NCI-H510A treated with DMSO at 0.1 percent for 48 hours (cell line): Measurements from ENCODE around the gene INPP5A.
"Not testable (repeated sequence)": the region's sequence is repeated elsewhere in the genome, so short reads cannot be mapped to it uniquely, and the experiment has no call there.

Source experiments
- DNase-seq: peaks from one replicate; lab custom pipeline; 2025; lab: John Stamatoyannopoulos, UW

Gene INPP5A

GRCh38 chr10:132788180-132788830 lies 250.7 kb downstream of the INPP5A start:
- no peak for DNase-seq

- DNase-seq = no peak
Observed at GRCh38 chr10:132788831-132789219, 251.2 kb downstream of the INPP5A start.

- DNase-seq = no peak
Observed at GRCh38 chr10:132789659-132790148, 252.1 kb downstream of the INPP5A start.

- no peak for DNase-seq
Observed at GRCh38 chr10:132790470-132790869, 252.9 kb downstream of the INPP5A start.

- DNase-seq = no peak
Observed at GRCh38 chr10:132790934-132791829, 253.6 kb downstream of the INPP5A start.

GRCh38 chr10:132792099-132792498 lies 254.5 kb downstream of the INPP5A start:
- DNase-seq = not testable (repeated sequence)

GRCh38 chr10:132792796-132793195 lies 255.2 kb downstream of the INPP5A start:
- DNase-seq = no peak

GRCh38 chr10:132793213-132793612 lies 255.6 kb downstream of the INPP5A start:
- no peak for DNase-seq

- no peak for DNase-seq
Observed at GRCh38 chr10:132793871-132794849, 256.6 kb downstream of the INPP5A start.

GRCh38 chr10:132796846-132797245 lies 259.3 kb downstream of the INPP5A start:
- no peak for DNase-seq

GRCh38 chr10:132797986-132798385 lies 260.4 kb downstream of the INPP5A start:
- not testable (repeated sequence) for DNase-seq

GRCh38 chr10:132798403-132798802 lies 260.8 kb downstream of the INPP5A start:
- no peak for DNase-seq

GRCh38 chr10:132798876-132799275 lies 261.3 kb downstream of the INPP5A start:
- no peak for DNase-seq

- no peak for DNase-seq
Observed at GRCh38 chr10:132799865-132800264, 262.3 kb downstream of the INPP5A start.

GRCh38 chr10:132802048-132802447 lies 264.5 kb downstream of the INPP5A start:
- DNase-seq = no peak

- DNase-seq = no peak
Observed at GRCh38 chr10:132802694-132803320, 265.2 kb downstream of the INPP5A start.

- DNase-seq = no peak
Observed at GRCh38 chr10:132803416-132804210, 266.0 kb downstream of the INPP5A start.

- no peak for DNase-seq
Observed at GRCh38 chr10:132804287-132804686, 266.7 kb downstream of the INPP5A start.

- DNase-seq = no peak
Observed at GRCh38 chr10:132804785-132805426, 267.3 kb downstream of the INPP5A start.

GRCh38 chr10:132805599-132805998 lies 268.0 kb downstream of the INPP5A start:
- DNase-seq = no peak
